ENCODE measurements around the gene ST3GAL2. TPM values are rescaled to one million over a fixed set of nuclear protein-coding genes. Genes with fewer than 3 reads are reported as not detected.

ST3GAL2 gene
- total and polyA plus RNA-seq, 4 donors = 8.4 to 37.0 (median 30.5) TPM

DNA sequence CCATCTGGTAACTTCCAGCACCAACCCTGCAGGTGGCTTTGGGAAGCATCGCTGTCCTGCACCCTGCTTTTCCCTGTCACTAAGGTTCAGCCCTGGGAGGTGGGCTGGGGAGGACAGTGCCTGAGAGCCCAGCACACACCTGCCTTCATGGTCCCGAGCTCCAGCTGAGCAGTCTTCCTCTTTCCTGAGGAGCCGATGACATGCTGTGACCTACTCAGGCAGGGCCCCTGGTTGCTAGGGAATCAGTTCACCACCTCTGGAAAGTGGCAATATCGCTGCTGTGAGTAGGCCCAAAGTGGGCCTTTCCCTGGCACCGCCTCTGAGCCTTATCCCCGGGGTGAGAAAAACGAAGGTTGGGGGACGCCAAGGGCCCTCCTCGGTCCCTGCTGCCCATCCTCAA, 17.9 kb downstream of the ST3GAL2 start:
- Histone ChIP-seq H3K36me3 (ENCODE audit: control insufficient read depth in 4 of 4, insufficient read depth in 4 of 4, low read length in 4 of 4) (peaks cover 0 to 5% (median 3%) of the 10 kb centered on the region in 4 donors), H3K4me1 (ENCODE audit: control insufficient read depth in 5 of 5, insufficient read depth in 5 of 5, low read length in 5 of 5) (peaks cover 0 to 22% (median 16%) of the 10 kb centered on the region in 5 donors), H3K9me3 (ENCODE audit: control insufficient read depth in 4 of 4, insufficient read depth in 3 of 4, low read length in 3 of 4) (no peaks in the 10 kb centered on the region), H3K27me3 (ENCODE audit: control insufficient read depth in 3 of 3, insufficient read depth in 3 of 3, low read length in 2 of 3) (no peaks in the 10 kb centered on the region), H3K4me3 (no peak overlapping the region), H3K27ac (ENCODE audit: low read depth in 1 of 2, low read length in 1 of 2) (no peak overlapping the region), H3K9ac (ENCODE audit: insufficient read depth in 1 of 2, low read length in 2 of 2) (no peak overlapping the region)
- 82 to 88% methylated on average over 9 of the region's 9 CpGs for WGBS, 2 donors
- DNase-seq (no peak), ATAC-seq (ENCODE audit: insufficient read depth, low FRiP score) (no peak)
- no peak for TF ChIP-seq CTCF (IDR thresholded peaks at IDR 0.05; ENCODE audit: control extremely low read depth, extremely low read depth)

DNA sequence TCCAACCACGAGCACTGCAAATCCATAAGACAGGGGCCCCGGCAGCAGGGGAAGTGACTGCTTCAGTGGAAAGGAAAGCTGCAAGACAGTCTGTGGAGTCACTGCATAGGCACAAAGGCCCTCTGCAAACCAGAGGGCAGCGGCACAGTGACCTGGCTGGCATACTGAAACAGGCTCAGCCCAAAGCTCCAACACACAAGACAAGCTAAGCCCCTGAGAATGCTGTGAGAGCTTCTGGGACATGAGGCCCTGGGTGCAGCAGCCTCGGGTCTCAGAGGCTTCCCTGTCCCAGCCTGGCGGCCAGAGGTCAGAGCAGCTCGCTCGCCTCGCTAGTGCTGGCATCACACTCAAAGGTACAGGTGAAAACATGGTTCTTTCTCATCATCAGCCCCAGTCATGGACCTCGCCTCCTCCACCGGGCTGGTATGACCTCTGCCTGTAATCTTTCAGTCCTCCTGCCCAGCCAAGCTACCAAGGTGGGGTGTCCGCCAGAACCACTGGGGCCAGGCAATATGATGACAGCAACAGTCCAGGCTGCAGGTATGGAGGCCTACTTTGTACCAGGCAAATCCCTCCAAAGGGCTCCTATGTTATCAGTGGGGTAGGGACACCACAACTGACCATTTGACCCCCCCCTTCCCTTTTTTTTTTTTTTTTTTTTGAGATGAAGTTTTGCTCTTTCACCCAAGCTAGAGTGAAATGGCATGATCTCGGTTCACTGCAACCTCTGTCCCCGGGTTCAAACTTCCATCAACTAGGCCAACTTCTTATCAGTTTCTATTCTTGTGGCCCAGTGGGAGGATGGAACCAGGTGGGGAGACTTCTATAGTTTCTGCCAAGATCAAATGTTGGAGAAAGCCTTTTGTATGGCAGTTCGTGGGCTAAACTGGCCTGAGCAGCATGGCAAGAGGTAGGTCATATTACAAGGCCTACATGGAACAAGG, 19.2 kb downstream of the ST3GAL2 start:
- no peak overlapping the region for H3K27ac ChIP-seq (ENCODE audit: low read depth in 1 of 2, low read length in 1 of 2)

DNA sequence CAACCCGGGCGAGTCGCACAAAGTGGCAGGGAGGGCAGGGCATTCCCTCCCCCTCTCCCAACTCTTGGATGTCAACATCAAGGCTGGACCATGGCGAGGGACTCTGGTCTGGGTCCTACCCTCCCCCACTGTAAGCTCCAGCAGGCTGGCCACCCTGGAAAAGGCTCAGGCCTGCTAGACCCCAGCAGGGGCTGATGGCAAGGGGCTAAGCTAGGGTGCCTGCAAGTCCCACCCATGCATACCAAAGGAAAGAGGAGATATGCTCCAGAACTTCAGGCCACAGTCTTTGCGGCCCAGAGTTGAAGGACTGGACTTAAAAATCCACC, 19.9 kb downstream of the ST3GAL2 start:
- no peak overlapping the region for H3K27ac ChIP-seq (ENCODE audit: low read depth in 1 of 2, low read length in 1 of 2)
- H3K36me3 ChIP-seq (ENCODE audit: control insufficient read depth in 4 of 4, insufficient read depth in 4 of 4, low read length in 4 of 4) = no peaks in the 10 kb centered on the region
- H3K4me1 ChIP-seq (ENCODE audit: control insufficient read depth in 5 of 5, insufficient read depth in 5 of 5, low read length in 5 of 5) = peaks cover 0 to 22% (median 16%) of the 10 kb centered on the region in 5 donors
- no peak overlapping the region for H3K9ac ChIP-seq (ENCODE audit: insufficient read depth in 1 of 2, low read length in 2 of 2)
- ATAC-seq (ENCODE audit: insufficient read depth, low FRiP score) = no peak
- no peak for DNase-seq
- no peaks in the 10 kb centered on the region for H3K27me3 ChIP-seq (ENCODE audit: control insufficient read depth in 3 of 3, insufficient read depth in 3 of 3, low read length in 2 of 3)
- no peak overlapping the region for H3K4me3 ChIP-seq
- TF ChIP-seq CTCF (IDR thresholded peaks at IDR 0.05; ENCODE audit: control extremely low read depth, extremely low read depth) = no peak
- WGBS, 2 donors = 51 to 53% methylated on average over 5 of the region's 5 CpGs
- no peaks in the 10 kb centered on the region for H3K9me3 ChIP-seq (ENCODE audit: control insufficient read depth in 4 of 4, insufficient read depth in 3 of 4, low read length in 3 of 4)

More for the DNA sequence above, 19.2 kb downstream of the ST3GAL2 start:
- Histone ChIP-seq H3K9me3 (ENCODE audit: control insufficient read depth in 4 of 4, insufficient read depth in 3 of 4, low read length in 3 of 4) (no peaks in the 10 kb centered on the region), H3K27me3 (ENCODE audit: control insufficient read depth in 3 of 3, insufficient read depth in 3 of 3, low read length in 2 of 3) (no peaks in the 10 kb centered on the region), H3K4me1 (ENCODE audit: control insufficient read depth in 5 of 5, insufficient read depth in 5 of 5, low read length in 5 of 5) (peaks cover 0 to 22% (median 16%) of the 10 kb centered on the region in 5 donors), H3K4me3 (no peak overlapping the region), H3K9ac (ENCODE audit: insufficient read depth in 1 of 2, low read length in 2 of 2) (no peak overlapping the region), H3K36me3 (ENCODE audit: control insufficient read depth in 4 of 4, insufficient read depth in 4 of 4, low read length in 4 of 4) (peaks cover 0 to 2% (median 1%) of the 10 kb centered on the region in 4 donors)
- TF ChIP-seq CTCF (IDR thresholded peaks at IDR 0.05; ENCODE audit: control extremely low read depth, extremely low read depth) = no peak
- DNase-seq (no peak), ATAC-seq (ENCODE audit: insufficient read depth, low FRiP score) (no peak)
- WGBS, 2 donors = 79 to 82% methylated on average over 14 of the region's 14 CpGs

Data from lung (tissue), 12 donors.